ENCODE data around the gene TUBB6.
A peak's percentile ranks its signal among the peaks of the same experiment; 100 is the strongest.

TUBB6 gene

GRCh38 chr18:12329125-12329698 lies 21.2 kb downstream of the TUBB6 start:
- H3K4me3 Mint-ChIP-seq = no peak overlapping the region
- H3K36me3 Mint-ChIP-seq (ENCODE audit: insufficient read depth) = peaks cover 14% of the 10 kb centered on the region
- ATAC-seq (replicated peaks) = no peak
- H3K4me1 Mint-ChIP-seq (ENCODE audit: low read depth in 2 of 2) = peaks cover 8 to 10% of the 10 kb centered on the region in 2 donors
- H3K9me3 Mint-ChIP-seq = no peaks in the 10 kb centered on the region
- H3K27ac Mint-ChIP-seq = no peak overlapping the region
- H3K27me3 Mint-ChIP-seq = no peaks in the 10 kb centered on the region
- no peak for DNase-seq

GRCh38 chr18:12330766-12331165 lies 22.7 kb downstream of the TUBB6 start:
- Mint-ChIP-seq H3K36me3 (ENCODE audit: insufficient read depth) (peaks cover 14% of the 10 kb centered on the region), H3K27me3 (no peaks in the 10 kb centered on the region), H3K27ac (no peak overlapping the region), H3K4me1 (ENCODE audit: low read depth in 2 of 2) (peaks cover 8 to 10% of the 10 kb centered on the region in 2 donors), H3K9me3 (no peaks in the 10 kb centered on the region), H3K4me3 (no peak overlapping the region)
- DNase-seq = no peak
- no peak for ATAC-seq (replicated peaks)

- Mint-ChIP-seq H3K4me1 (ENCODE audit: low read depth in 2 of 2) (no peaks in the 10 kb centered on the region), H3K9me3 (no peaks in the 10 kb centered on the region), H3K4me3 (no peak overlapping the region), H3K27ac (peak overlapping the region in 1 of 2 donors; percentile 41), H3K27me3 (no peaks in the 10 kb centered on the region), H3K36me3 (ENCODE audit: insufficient read depth) (peaks cover 29% of the 10 kb centered on the region)
- ATAC-seq (replicated peaks) (no peak), DNase-seq (no peak)
These were observed 25.7 kb downstream of the TUBB6 start for GRCh38 chr18:12333506-12334290.

GRCh38 chr18:12334366-12334808 lies 26.3 kb downstream of the TUBB6 start:
- peaks cover 33% of the 10 kb centered on the region for H3K36me3 Mint-ChIP-seq (ENCODE audit: insufficient read depth)
- H3K27ac Mint-ChIP-seq = peak overlapping the region; percentile 35 to 41
- no peaks in the 10 kb centered on the region for H3K9me3 Mint-ChIP-seq
- no peaks in the 10 kb centered on the region for H3K27me3 Mint-ChIP-seq
- H3K4me1 Mint-ChIP-seq (ENCODE audit: low read depth in 2 of 2) = no peaks in the 10 kb centered on the region
- no peak for ATAC-seq (replicated peaks)
- H3K4me3 Mint-ChIP-seq = no peak overlapping the region
- DNase-seq = no peak

GRCh38 chr18:12334863-12335262 lies 26.8 kb downstream of the TUBB6 start:
- no peaks in the 10 kb centered on the region for H3K9me3 Mint-ChIP-seq
- no peak for DNase-seq
- H3K36me3 Mint-ChIP-seq (ENCODE audit: insufficient read depth) = peaks cover 31% of the 10 kb centered on the region
- no peak for ATAC-seq (replicated peaks)
- H3K27me3 Mint-ChIP-seq = no peaks in the 10 kb centered on the region
- peak overlapping the region; percentile 35 to 41 for H3K27ac Mint-ChIP-seq
- no peaks in the 10 kb centered on the region for H3K4me1 Mint-ChIP-seq (ENCODE audit: low read depth in 2 of 2)
- H3K4me3 Mint-ChIP-seq = no peak overlapping the region

GRCh38 chr18:12335503-12335902 lies 27.5 kb downstream of the TUBB6 start:
- no peak for ATAC-seq (replicated peaks)
- H3K9me3 Mint-ChIP-seq = no peaks in the 10 kb centered on the region

GRCh38 chr18:12336171-12336613 lies 28.2 kb downstream of the TUBB6 start:
- Mint-ChIP-seq H3K4me1 (ENCODE audit: low read depth in 2 of 2) (no peaks in the 10 kb centered on the region), H3K36me3 (ENCODE audit: insufficient read depth) (peaks cover 38% of the 10 kb centered on the region), H3K9me3 (no peaks in the 10 kb centered on the region), H3K27me3 (no peaks in the 10 kb centered on the region), H3K27ac (peak overlapping the region; percentile 29 to 35), H3K4me3 (no peak overlapping the region)
- ATAC-seq (replicated peaks) = no peak
- DNase-seq = no peak

More at GRCh38 chr18:12335503-12335902, 27.5 kb downstream of the TUBB6 start:
- Mint-ChIP-seq H3K27me3 (no peaks in the 10 kb centered on the region), H3K36me3 (ENCODE audit: insufficient read depth) (peaks cover 31% of the 10 kb centered on the region), H3K4me3 (no peak overlapping the region), H3K27ac (peak overlapping the region in 1 of 2 donors; percentile 35), H3K4me1 (ENCODE audit: low read depth in 2 of 2) (no peaks in the 10 kb centered on the region)
- DNase-seq = no peak

GRCh38 chr18:12336887-12337286 lies 28.8 kb downstream of the TUBB6 start:
- Mint-ChIP-seq H3K36me3 (ENCODE audit: insufficient read depth) (peaks cover 40% of the 10 kb centered on the region), H3K4me3 (no peak overlapping the region), H3K27me3 (no peaks in the 10 kb centered on the region), H3K4me1 (ENCODE audit: low read depth in 2 of 2) (no peaks in the 10 kb centered on the region), H3K27ac (no peak overlapping the region), H3K9me3 (no peaks in the 10 kb centered on the region)
- DNase-seq (no peak), ATAC-seq (replicated peaks) (no peak)

- H3K4me3 Mint-ChIP-seq = no peak overlapping the region
- peaks cover 55% of the 10 kb centered on the region for H3K36me3 Mint-ChIP-seq (ENCODE audit: insufficient read depth)
- H3K9me3 Mint-ChIP-seq = no peaks in the 10 kb centered on the region
- H3K4me1 Mint-ChIP-seq (ENCODE audit: low read depth in 2 of 2) = no peaks in the 10 kb centered on the region
- no peaks in the 10 kb centered on the region for H3K27me3 Mint-ChIP-seq
- ATAC-seq (replicated peaks) (no peak), DNase-seq (no peak)
- H3K27ac Mint-ChIP-seq = no peak overlapping the region
These were observed 30.3 kb downstream of the TUBB6 start for GRCh38 chr18:12338382-12338781.

GRCh38 chr18:12340945-12341660 lies 33.1 kb downstream of the TUBB6 start:
- H3K36me3 Mint-ChIP-seq (ENCODE audit: insufficient read depth) = peaks cover 79% of the 10 kb centered on the region
- ATAC-seq (replicated peaks) (no peak), DNase-seq (no peak)
- no peak overlapping the region for H3K4me3 Mint-ChIP-seq
- no peaks in the 10 kb centered on the region for H3K27me3 Mint-ChIP-seq
- H3K9me3 Mint-ChIP-seq = no peaks in the 10 kb centered on the region
- no peaks in the 10 kb centered on the region for H3K4me1 Mint-ChIP-seq (ENCODE audit: low read depth in 2 of 2)
- no peak overlapping the region for H3K27ac Mint-ChIP-seq

GRCh38 chr18:12342661-12343060 lies 34.6 kb downstream of the TUBB6 start:
- H3K27me3 Mint-ChIP-seq = no peaks in the 10 kb centered on the region
- no peaks in the 10 kb centered on the region for H3K9me3 Mint-ChIP-seq
- no peak overlapping the region for H3K27ac Mint-ChIP-seq
- no peaks in the 10 kb centered on the region for H3K4me1 Mint-ChIP-seq (ENCODE audit: low read depth in 2 of 2)
- no peak overlapping the region for H3K4me3 Mint-ChIP-seq
- DNase-seq = no peak
- no peak for ATAC-seq (replicated peaks)
- peaks cover 77% of the 10 kb centered on the region for H3K36me3 Mint-ChIP-seq (ENCODE audit: insufficient read depth)

- Mint-ChIP-seq H3K9me3 (no peaks in the 10 kb centered on the region), H3K4me3 (no peak overlapping the region), H3K27ac (no peak overlapping the region), H3K36me3 (ENCODE audit: insufficient read depth) (peaks cover 83% of the 10 kb centered on the region), H3K27me3 (no peaks in the 10 kb centered on the region), H3K4me1 (ENCODE audit: low read depth in 2 of 2) (no peaks in the 10 kb centered on the region)
- no peak for ATAC-seq (replicated peaks)
- DNase-seq = no peak
These were observed 37.6 kb downstream of the TUBB6 start for GRCh38 chr18:12345491-12346239.

- ATAC-seq (replicated peaks) = no peak
- Mint-ChIP-seq H3K9me3 (no peaks in the 10 kb centered on the region), H3K27ac (peak overlapping the region in 1 of 2 donors; percentile 27), H3K36me3 (ENCODE audit: insufficient read depth) (peaks cover 83% of the 10 kb centered on the region), H3K27me3 (no peaks in the 10 kb centered on the region), H3K4me3 (no peak overlapping the region), H3K4me1 (ENCODE audit: low read depth in 2 of 2) (no peaks in the 10 kb centered on the region)
- no peak for DNase-seq
These were observed 38.2 kb downstream of the TUBB6 start for GRCh38 chr18:12346240-12346565.
